ENCODE data around the gene GRM7.

The GRM7 gene

GRCh38 chr3:7160689-7161088 lies 299.8 kb downstream of the GRM7 start:
- no peak for DNase-seq

DNA sequence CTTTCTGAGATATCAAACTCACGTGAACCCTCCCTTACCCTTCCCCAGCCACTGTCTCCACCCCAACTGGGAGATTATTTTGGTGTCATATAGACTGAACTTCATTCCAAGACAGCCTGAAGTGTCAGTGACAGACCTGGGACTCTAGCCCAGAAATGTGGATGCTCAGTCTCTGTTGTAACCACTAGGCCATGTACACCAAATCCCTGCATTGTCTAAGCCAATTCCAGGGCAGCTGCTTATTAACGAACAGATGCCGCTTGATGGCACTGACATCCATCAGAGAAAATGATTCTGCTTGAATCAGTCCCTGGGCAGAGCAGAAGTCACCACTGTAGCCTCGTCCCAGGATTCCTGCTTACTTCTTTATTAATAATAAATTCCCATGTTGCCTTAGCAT lies 305.5 kb downstream of the GRM7 start:
- DNase-seq, result no peak

- no peak for DNase-seq
These were observed 310.6 kb downstream of the GRM7 start for GRCh38 chr3:7171493-7171892.

- DNase-seq, result no peak
These were observed 312.1 kb downstream of the GRM7 start for GRCh38 chr3:7172996-7173395.

DNA sequence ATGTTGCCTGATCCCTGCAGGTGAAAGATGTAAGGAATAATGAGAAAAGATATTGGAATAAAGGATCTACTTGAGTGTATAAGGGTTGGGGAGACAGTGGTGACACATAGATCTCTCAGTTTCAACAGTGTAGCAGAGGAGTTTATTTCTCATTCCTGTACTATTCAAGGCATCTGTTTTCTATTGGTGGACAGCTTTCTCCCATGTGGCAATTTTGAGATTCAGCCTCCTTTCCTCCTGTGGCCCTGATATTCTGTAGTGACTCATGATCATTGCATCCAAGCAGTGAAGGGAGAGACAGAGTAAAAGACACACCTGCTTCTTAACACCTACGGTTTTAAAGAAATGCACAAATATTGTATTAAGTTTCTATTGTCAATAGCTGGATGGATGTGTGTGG lies 327.6 kb downstream of the GRM7 start:
- no peak for DNase-seq

DNA sequence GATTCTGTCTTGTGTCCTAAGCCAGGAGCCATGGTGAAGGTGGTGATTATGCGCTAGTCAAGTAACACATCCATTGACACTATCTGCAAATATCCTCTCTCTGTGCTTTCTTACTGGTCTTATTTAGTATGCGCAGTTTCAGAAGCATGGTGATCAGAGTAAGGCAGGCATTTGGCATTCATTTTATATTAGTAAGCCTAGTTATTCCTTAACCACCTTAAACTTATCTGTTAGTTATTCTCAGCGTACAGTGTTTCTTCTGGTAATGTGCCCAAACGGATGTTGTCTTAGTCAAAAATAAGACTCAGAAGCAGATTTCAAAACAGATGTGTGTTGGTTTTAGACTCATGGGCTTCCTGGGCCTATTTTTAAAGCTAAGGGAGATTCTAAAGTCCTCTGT lies 329.2 kb downstream of the GRM7 start:
- no peak for DNase-seq

DNA sequence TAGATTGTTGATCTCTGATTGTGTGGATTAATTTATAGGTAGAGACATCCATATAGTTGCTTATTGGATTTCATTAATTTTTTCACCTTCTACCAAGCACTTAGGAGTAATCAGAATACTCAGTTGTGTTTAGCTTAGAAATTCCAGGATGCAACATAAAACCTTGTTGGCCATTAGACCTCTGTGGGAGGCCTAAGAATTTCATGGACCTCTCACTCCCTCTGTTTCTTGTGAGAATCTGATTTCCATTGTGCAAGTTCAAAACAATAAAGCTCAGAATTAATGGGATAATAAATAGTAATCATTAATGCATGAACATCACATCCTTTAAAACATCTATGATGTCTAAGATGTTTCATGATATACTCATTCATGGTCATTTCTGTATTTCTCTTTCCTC lies 332.4 kb downstream of the GRM7 start:
- no peak for DNase-seq

DNA sequence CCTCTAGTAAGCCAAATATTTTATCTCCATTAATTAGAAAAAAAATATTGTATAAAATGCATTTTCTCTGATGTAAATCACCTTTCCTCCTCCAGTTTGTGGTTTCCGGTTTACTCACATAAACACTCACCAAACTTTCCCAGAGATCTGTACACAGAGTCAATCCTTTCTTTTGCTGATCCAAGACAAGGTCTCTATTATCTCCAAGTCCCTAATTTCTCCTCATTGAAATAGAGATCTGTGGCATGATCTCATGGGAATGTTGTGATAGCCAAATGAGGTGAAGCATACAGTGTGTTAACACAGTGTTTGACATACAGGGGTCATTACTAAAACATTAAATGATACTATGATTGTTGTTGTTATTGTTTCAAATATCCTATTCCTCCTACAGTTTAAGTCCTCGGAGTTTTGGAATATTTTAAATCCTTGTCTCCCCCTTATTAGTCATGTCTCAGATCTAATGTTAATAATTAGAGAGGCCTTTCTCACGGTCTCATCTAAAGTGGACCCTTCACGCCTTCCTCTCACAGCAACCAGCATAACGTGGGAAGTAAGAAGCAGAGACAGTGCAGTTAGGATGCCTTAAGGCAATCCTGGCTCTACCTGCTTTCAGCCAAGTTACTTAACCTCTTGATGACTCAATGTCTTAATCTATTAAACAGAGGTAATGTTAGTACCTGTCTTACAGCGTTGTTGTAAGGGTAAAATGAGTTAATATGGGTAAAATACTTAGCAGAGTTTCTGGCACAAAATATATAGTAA lies 333.3 kb downstream of the GRM7 start:
- DNase-seq, result peak; percentile 56

DNA sequence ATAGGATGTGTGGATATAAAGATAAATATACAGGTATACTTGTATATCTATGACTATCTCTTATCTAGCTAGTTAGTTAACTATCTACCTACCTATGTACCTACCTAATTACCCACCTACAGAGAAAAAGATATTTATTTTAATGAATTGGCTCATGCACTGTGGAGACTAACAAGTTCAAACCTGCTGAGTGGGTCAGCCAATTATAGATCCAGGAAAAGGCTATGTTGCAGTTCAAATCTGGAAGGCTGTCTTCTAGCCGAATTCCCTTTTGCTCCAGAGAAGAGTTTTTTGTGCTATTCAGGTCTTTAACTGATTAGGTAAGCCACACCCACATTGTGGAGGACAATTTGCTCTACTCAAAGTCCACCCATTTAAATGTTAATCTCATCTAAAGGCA lies 335.0 kb downstream of the GRM7 start:
- no peak for DNase-seq

DNA sequence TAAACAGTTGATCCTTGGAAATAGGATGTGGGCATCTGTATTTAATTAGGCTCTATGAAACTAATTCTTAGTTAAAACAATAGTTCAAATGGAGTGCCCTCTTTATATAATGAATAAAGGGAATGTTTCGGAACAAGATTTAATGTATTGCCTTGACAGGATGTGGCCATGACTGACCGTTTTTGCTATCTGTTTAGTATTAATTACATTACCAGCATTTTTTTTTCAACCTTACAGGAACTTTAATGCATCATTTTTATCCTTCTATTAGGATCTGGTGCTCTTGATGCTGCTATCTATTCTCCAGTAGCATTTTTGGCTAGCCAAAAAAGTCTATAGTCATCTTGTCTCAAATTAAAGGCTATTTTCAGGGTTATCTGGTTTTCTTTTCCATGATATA lies 340.9 kb downstream of the GRM7 start:
- DNase-seq, result no peak

GRCh38 chr3:7203969-7204847 lies 343.3 kb downstream of the GRM7 start:
- DNase-seq, result no peak

DNA sequence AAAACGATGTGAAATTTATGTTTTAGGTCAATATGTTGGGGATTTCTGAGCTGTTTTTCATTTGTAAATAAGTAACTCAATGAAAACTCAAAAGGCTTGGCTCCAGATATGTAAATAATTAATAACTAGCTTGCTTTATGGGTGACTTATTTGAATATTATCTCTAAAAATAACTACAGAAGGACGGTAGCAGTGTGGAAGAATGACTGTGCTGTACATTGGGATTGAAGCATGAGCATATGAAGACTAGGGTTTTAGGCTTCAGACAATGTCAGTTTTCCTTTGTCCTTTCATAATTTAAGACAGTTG lies 343.9 kb downstream of the GRM7 start:
- peak; percentile 92 for DNase-seq

DNA sequence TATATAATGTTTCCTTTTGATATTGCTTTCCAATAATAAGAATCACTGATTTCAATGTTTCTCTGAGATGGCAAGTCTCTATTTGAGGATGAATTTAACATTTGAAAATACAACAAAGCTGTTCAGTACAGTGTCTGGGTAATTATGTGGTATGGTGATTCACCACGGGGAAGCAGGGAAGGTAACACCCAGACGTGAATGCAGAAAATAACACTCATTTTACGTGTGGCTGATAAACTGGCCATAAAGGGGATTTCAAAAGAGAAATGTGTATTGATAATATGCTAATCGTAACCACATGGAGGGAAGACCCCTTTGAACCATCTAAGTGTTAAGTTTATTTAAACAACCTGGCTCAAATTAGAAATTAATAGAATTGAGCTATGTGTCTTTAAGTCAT lies 344.6 kb downstream of the GRM7 start:
- DNase-seq, result peak; percentile 67

DNA sequence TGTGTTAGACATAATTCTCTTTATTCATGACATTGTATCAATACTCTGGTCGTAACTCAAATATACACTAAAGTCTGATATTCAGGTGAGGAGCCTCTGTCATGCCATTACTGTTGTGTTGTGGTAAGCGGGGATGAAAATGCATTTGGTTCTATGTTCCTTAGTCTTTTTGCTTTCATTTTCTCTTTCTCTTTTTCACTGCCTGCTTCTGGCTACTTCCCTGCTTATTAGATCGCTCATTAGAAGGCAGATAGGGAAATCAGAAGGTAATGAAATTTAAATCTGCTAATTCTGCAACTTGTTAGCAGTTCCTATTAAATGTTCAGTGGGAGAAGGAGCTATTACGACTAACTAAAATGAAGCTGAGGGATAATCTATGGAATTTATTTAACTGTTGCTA lies 345.0 kb downstream of the GRM7 start:
- peak; percentile 32 for DNase-seq

DNA sequence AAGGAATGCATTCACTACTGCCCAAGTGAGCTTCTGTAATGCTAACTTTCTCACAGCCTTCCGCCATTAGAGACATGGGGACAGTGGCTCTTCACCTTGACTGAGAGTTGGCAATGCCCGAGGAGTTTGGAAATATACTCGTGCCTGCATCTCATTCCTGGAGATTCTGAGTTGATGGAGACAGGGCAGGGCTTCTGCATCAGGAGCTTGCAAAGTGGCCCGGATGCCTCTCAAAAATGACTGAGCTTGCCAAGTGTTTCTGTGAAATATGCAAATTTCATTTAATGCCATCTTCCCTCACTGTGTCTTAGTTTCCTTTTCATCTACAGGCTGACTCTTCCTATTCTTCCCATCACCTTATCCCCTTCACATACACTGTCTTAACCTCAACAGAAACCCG lies 346.2 kb downstream of the GRM7 start:
- peak; percentile 60 for DNase-seq

DNA sequence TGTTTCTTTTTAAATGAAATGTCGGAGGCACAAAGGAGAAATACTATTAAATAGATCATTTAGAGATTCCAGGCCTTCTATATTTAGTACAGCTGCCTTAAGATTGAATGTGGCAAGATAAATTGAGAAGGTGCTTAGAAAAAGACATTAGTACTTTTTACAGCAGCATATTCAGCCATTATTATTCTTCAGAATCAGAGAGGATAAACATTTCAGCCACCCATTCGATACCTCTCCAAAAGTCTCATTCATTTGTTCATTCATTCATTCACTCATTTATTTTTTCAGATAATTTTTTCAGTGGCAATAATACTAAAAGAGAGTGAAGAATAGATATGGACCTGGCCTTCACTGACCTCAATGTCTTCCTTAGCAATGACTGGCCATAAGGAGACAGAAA lies 347.0 kb downstream of the GRM7 start:
- DNase-seq, result no peak

DNA sequence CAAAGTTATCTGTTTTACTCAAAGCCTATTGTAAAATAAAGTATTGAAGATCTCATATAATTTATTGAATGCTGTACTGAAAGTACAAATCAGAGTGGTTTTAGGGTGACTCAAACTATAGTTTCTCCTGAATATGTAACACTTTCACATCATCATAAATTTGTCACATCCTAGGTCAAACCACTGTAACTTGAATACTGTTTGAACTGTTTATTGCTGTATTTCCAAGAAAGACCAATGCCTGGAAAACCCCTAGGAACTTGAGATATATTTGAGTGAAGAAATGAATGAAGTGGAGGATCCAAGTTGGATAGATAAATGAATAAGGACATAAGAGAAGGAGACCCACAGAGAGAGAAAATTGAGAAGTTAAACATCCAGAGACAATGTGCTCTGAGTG lies 348.2 kb downstream of the GRM7 start:
- no peak for DNase-seq

DNA sequence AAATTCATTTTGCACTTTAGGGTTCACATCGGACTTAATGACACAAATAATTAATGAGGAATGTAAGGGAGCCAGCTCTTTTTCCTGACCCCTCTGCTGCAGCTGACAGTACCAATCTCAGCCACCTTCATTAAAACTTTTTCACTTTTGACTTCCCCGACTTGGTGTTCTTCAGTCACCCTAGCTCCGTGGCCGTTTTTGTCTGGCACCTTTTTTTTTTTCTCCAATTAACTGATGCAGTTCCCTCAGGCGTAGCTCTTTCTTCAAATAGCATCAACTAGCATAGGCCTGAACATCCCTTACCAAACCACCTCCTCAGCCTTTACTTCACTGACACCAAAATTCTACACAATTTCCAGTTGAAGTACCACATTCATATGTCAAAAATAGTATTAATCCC lies 350.8 kb downstream of the GRM7 start:
- DNase-seq, result no peak

DNA sequence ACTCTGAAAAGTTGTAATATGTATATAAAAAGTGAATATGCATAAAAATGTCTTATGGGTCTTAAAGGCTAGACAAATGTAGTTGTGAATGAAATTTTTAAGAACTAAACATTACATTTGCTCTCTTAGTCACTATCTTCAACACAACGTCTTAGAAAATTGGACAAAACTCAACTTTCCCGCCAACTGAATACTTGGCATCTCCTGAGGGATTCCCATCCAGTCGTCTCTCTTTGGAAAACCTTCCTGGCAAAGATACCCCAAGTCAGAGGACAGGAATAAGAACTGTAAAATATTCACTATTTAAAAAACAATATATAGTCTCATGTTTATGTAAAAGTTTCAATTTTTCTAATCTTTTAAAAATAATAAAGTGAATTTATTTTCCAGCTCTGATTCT lies 354.8 kb downstream of the GRM7 start:
- no peak for DNase-seq

DNA sequence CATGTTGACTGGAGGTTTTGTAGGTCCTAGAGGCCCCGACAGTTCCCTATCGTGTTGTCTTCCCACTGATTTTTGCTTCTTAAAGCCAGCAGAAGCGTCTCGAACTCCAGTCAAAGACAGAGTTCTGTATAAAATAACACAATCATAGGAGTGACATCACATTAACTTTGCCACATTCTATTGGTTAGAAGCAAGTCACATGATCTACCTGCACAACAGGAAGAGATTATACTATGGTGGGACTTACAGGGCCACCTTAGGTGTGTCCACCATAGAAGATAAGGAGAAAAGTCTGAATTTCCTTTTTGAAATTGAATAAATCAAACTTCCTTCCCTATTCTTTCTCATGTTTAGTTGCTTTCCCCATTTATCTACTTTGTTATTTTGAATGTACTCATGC lies 365.5 kb downstream of the GRM7 start:
- DNase-seq, result no peak

DNA sequence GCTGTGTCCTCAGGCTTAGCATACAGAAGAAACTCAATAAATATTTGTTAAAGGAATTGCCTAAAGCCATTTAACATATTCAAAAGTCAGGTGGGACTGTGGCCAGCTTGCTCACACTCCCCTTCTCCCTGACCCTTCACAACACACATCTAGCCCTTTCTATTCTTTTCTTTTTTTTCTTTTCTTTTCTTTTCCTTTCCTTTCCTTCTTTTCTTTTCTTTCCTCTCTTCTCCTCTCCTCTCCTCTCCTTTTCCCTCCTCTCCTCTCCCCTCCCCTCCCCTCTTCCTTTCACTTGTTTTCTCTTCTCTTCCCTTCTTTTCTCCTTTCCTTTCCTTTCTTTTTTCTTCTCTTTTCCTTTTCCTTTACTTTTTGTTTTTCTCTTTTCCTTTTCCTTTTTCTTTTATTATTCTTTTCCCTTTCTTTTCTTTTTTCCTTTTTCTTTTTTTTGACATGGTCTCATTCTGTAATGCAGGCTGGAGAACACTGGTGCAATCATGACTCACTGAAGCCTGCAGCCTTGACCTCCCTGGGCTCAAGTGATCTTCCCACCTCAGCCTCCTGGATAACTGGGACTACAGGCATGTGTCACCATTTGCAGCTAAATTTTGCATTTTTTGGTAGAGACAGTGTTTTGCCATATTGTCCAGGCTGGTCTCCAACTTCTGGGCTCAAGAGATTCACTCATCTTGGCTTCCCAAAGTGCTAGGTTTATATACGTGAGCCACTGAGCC lies 377.8 kb downstream of the GRM7 start:
- DNase-seq, result no peak

DNA sequence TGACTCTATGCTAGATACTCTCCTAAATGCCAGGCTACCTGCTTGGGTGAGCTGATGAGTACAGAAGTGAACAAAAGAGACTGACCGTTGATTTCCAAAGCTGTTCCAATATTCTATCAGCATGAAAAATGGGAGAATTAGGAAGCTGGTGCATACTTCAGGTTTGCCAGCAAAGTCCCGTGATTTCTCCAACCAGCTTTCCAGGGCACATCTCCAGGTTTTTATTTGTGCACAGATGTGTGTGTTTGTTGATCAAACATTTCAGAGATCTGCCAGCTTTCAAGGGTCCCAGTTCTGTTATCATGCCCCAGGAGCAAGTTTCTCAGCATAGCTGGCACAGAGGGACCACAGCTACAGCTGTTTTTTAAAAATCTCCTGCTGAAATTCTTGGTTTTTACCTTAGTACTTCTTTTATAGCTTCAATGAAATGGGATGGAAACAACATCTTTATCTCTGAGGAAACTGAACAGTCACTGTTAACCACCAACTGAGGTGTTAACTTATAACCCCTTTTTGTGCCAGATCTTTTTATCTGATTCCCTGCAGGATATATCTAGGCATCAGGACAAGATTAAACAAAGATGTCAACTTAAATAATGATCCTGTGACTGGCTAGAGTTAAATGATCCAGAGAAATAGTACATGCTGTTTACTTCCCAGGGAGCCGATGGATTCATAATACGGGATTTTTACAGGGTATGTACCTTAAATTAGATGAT lies 380.8 kb downstream of the GRM7 start:
- no peak for DNase-seq

DNA sequence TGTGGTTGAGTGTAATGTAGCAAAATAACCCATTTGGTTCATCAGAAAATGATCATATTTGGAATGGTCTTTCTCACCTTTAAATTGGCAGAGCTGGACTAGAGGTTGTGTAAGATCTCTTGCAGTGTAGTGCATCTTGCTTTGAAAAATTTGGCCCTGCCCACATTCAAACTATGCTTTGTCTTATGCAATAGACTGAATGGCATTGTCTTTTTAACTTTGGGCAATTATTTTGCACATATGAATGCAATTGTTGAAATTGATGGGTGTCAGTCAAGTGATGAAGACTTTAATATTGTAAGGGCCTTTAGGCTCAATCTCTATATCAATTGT lies 381.4 kb downstream of the GRM7 start:
- no peak for DNase-seq

Data from NCI-H526 treated with DMSO at 0.1 percent for 48 hours (cell line).